HEK293 (cell line): Measurements from ENCODE around the gene BRD3.

Experiments
- CTCF ChIP-seq: fragments of 450-650 bp; formaldehyde crosslinking; IDR thresholded peaks from 2 replicates; pipeline ENCODE4 v1.5.1; 2016; ENCODE audit warnings: missing biosample characterization, missing genetic modification characterization
- PRDM10 ChIP-seq: fragments of 450-650 bp; formaldehyde crosslinking; IDR thresholded peaks from 2 replicates; pipeline ENCODE4 v1.5.1; 2016; ENCODE audit warnings: missing biosample characterization, missing genetic modification characterization
- ZBTB17 ChIP-seq: fragments of 450-650 bp; formaldehyde crosslinking; IDR thresholded peaks from 2 replicates; pipeline ENCODE4 v1.5.1; 2016; ENCODE audit warnings: missing biosample characterization, missing genetic modification characterization
- ZBTB7A ChIP-seq: fragments of 450-650 bp; formaldehyde crosslinking; IDR thresholded peaks from 2 replicates; pipeline ENCODE4 v1.5.1; 2016; ENCODE audit warnings: low read depth, missing biosample characterization, missing genetic modification characterization
- ZNF324 ChIP-seq: fragments of 450-650 bp; formaldehyde crosslinking; IDR thresholded peaks from 2 replicates; pipeline ENCODE4 v1.5.1; 2016; ENCODE audit warnings: missing biosample characterization, missing genetic modification characterization
- ZSCAN30 ChIP-seq: fragments of 450-650 bp; IDR thresholded peaks from 2 replicates; pipeline ENCODE4 v1.5.1; 2018; ENCODE audit warnings: missing biosample characterization, mild to moderate bottlenecking, missing genetic modification characterization, moderate library complexity

DNA sequence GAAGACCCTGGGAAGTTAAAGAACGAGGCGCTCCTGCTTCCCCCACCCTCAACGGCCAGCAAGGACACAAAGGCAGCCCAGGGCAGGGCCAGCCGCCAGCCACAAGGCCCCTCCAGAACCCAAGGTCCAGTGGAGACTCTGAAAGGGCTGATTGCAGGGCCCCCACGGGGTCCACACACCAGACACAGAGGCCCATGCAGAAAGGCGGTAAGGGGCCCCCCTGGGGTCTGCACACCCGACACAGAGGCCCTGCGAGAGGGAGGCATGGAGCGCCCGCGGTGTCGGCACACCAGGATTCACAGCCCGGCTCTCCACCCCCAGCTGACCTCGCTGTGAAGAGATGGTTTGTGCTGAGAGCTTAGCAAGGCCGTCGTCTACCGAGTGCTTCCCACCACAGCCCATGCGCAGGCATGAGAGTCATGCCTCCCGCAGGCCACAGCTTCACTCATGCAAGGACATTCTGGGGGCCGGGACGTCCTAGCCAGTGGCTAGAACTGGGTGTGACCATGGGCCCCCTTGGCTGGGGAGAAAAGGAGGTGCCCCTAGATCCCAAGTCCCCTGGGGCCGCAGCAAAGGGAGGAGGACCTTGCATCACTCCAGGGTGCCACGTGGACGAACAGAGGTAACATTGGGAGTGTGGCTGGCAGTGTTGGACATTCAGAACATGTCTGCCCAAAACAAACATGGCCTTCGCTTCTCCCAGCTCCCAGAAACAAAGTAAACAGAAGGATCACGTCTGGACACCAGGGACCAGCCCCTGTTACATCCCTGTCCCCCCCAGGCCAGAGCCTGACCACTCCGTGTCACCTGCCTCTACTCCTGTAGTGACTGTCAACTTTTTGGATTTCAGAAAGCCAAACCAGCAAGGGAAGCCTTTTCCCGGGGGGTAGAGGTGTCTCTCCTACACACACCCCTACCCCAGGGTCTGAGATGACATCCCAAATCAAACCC lies 9.8 kb downstream of the BRD3 start:
- no peak for TF ChIP-seq ZBTB7A
- no peak for TF ChIP-seq PRDM10
- no peak for TF ChIP-seq ZBTB17 (tag by site-specific recombination)
- no peak for TF ChIP-seq ZSCAN30 (tag by site-specific recombination)
- TF ChIP-seq CTCF (tag by site-specific recombination) = no peak
- no peak for TF ChIP-seq ZNF324 (tag by site-specific recombination)
